Urothelium cell line (cell line): ENCODE results near the gene ARHGEF38.
A peak's percentile ranks its signal among the peaks of the same experiment; 100 is the strongest.
"Not testable (repeated sequence)": the region's sequence is repeated elsewhere in the genome, so short reads cannot be mapped to it uniquely, and the experiment has no call there.

Experiments
- DNase-seq: peaks from one replicate; pipeline ENCODE4 v3.0.0; 2011; ENCODE audit warnings: low spot score, mixed read lengths
- FAIRE-seq: peaks from 2 replicates; lab custom pipeline; 2011; peaks lifted over from hg19 to GRCh38; lab: Jason Lieb, UNC

ARHGEF38 gene

DNA sequence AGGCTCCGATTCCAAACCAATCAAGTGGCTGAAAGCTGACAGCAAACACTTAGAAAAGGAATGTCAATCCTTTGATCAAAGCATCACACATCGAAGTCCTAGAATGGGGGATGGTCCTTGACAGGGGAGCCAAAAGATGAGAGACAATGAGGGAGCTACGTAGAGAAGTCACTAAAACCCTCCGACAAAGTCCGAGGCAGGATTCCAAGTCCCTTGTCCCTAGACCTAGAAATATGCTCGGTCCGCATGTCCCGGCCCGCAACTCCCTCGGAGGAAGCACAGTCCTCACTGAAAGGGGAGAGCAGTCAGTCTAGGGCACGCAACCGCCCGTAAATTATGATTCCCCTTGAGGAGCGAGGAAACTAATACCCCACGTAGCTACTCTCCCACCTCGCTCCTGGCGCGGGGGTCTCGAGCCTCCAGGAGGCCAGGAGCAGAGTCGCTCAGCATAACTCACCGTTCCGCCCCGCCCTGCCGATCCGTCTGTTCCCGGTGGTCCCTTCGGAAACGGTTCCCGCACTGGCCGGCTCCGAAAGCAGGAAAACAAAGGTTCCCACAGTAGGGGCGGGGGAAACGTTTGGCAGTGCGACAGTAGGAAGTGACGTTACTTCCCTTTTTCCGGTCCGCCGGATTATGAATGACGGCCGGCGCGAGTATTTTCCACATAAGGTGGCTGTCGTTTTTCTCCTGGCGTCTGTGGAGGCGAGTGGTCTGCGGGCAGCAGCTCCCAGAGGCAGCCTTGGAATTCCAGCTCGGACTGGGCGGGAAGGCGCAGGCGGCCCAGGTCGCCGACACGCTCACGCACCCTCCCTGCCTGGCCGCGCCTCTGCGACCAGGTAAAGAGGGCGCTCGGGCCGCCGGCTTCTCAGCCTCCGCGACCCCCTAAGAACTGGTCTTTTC is 156.0 kb downstream of the ARHGEF38 start, which contains the start of the genes GSTCD and INTS12:
GSTCD (plus strand) TSS at position 604 of the 900 bp plus-strand sequence. CDS start 8,830 bp downstream, outside the sequence.
INTS12 (minus strand) TSS at position 509 of the 900 bp plus-strand sequence. CDS start 8,684 bp downstream, outside the sequence.
- FAIRE-seq (peak; percentile 85), DNase-seq (peak; percentile 82)

DNA sequence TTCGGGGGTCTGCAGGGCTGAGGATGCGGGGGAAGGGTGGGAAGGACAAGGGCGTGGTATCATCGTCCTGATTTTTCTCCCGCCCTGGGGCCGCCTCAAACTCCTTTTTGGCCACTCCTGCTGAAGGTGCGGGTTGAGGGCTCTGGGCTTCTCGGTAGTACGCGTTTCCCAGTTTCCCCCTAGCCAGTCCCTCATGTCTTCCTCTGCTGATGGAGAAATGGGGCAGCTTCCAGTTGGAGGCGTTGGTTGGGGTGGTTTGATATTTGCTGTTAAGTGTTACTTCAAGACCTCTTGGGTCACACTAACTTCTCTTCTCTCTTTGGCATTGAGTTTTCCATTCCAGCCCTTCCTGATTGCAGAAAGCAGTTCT is 156.6 kb downstream of the ARHGEF38 start:
- FAIRE-seq (no peak), DNase-seq (peak; percentile 30)

DNA sequence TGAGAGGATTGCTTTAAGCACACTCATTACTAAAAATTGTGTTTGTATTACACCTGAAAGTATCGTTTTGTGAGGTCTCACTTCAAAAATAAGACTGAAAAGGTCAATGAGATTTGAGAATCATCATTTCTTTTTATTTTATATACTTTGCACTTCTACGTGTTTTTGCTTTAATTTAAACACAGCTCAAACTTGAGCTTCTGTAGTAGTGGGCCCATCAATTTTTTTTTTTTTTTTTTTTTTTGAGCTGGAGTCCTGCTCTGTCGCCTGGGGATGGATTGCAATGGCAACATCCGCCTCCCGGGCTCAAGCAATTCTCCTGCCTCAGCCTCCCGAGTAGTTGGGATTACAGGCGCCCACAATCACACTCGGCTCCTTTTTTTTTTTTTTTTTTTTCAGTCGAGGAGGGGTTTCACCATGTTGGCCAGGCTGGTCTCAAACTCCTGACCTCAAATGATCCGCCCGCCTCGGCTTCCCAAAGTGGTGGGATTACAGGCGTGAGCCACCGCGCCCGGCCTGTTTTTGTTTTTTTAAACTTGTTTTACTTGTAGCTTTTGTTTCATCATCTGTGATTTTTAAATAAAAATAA is 157.7 kb downstream of the ARHGEF38 start:
- FAIRE-seq (no peak), DNase-seq (no peak)

- FAIRE-seq (no peak), DNase-seq (no peak)
Observed at GRCh38 chr4:105710678-105711077, 158.3 kb downstream of the ARHGEF38 start.

DNA sequence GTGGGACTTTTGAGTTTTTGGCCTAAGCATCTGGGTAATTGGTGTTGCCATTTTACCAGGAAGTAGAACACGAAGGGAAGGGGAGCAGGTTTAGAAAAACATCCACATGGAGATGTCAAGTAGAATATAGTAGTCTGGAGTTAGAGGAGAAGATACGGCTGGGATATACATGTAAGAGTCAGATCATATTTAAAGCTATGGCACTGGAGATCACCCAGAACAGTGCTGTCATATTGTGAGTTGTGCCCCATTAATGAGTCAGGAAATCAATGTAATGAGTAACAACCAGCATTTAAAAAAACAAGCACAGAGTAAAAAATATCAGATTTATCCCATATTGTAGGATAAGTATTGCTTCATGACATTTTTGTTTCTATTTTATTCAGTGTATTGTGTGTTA is 160.3 kb downstream of the ARHGEF38 start:
- FAIRE-seq (no peak), DNase-seq (no peak)

- DNase-seq (no peak), FAIRE-seq (no peak)
Observed at GRCh38 chr4:105714071-105714521, 161.7 kb downstream of the ARHGEF38 start.

- no peak for DNase-seq
- no peak for FAIRE-seq
Observed at GRCh38 chr4:105714932-105715331, 162.5 kb downstream of the ARHGEF38 start.

DNA sequence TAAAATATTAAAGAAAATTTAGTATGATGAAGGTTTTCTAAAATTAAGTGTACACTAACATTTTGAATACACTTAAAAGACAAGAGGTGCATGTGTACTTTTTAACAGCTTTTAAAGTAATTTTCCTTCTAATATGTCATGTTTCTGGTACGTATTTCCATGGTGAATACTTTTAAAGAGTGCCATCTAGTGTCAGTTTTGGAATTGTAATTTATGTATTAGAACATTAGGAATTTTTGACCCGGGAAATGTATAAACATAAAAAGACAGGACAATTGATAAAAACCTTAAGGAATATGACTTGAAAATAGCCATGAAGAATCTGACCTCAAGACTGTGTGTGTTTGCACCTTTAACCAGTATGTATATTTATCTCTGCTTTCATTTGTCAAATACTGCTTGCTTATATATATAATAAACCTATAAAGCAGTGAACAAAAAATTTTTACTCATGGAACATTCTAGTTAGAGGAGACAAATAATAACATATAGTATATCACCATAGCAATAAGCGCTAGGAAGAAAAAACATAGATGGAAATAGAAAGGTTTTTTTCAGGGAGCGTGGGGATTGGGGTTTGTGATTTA is 163.4 kb downstream of the ARHGEF38 start:
- no peak for FAIRE-seq
- peak; percentile 20 for DNase-seq

- FAIRE-seq (no peak), DNase-seq (no peak)
Observed at GRCh38 chr4:105719204-105719603, 166.8 kb downstream of the ARHGEF38 start.

- DNase-seq, result no peak
- FAIRE-seq, result no peak
Observed at GRCh38 chr4:105725623-105726022, 173.2 kb downstream of the ARHGEF38 start.

DNA sequence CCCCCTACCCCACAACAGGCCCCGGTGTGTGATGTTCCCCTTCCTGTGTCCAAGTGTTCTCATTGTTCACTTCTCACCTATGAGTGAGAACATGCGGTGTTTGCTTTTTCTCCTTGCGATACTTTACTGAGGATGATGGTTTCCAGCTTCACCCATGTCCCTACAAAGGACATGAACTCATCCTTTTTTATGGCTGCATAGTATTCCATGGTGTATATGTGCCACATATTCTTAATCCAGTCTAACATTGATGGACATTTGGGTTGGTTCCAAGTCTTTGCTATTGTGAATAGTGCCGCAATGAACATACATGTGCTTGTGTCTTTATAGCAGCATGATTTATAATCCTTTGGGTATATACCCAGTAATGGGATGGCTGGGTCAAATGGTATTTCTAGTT is 177.5 kb downstream of the ARHGEF38 start:
- DNase-seq, FAIRE-seq: not testable (repeated sequence)
